MM.1S (cell line): ENCODE data around the gene DPP9.

Experiments used
- CTCF ChIP-seq: fragments of 300-600 bp; sonication (generic); IDR thresholded peaks from 2 replicates; pipeline ENCODE4 v1.5.1; 2016; ENCODE audit warnings: antibody characterized with exemption, low read length, mixed read lengths
- EZH2 ChIP-seq: fragments of 300-600 bp; sonication (generic); optimal IDR thresholded peaks from 2 replicates; pipeline ENCODE3; 2017; ENCODE audit warnings: low read depth, mild to moderate bottlenecking, antibody characterized with exemption, low read length, mixed read lengths
- EZH2phosphoT487 ChIP-seq: fragments of 300-600 bp; sonication (generic); IDR thresholded peaks from 2 replicates; pipeline ENCODE4 v1.6.1; 2018; ENCODE audit warnings: antibody characterized with exemption, low read length

GRCh38 chr19:4673726-4674125 is 49.9 kb downstream of the DPP9 start:
- TF ChIP-seq EZH2phosphoT487, result no peak
- TF ChIP-seq CTCF, result no peak
- no peak for TF ChIP-seq EZH2
